Fibroblast of skin of abdomen (primary cell): Measurements from ENCODE around the gene PLAC8L1.
A peak's percentile ranks its signal among the peaks of the same experiment; 100 is the strongest.

Source experiments
- DNase-seq: peaks from one replicate; pipeline ENCODE4 v3.0.0-alpha.2; 2013

Gene PLAC8L1

GRCh38 chr5:146042628-146043279, 62.6 kb downstream of the PLAC8L1 start:
- peak; percentile 60 for DNase-seq

DNA sequence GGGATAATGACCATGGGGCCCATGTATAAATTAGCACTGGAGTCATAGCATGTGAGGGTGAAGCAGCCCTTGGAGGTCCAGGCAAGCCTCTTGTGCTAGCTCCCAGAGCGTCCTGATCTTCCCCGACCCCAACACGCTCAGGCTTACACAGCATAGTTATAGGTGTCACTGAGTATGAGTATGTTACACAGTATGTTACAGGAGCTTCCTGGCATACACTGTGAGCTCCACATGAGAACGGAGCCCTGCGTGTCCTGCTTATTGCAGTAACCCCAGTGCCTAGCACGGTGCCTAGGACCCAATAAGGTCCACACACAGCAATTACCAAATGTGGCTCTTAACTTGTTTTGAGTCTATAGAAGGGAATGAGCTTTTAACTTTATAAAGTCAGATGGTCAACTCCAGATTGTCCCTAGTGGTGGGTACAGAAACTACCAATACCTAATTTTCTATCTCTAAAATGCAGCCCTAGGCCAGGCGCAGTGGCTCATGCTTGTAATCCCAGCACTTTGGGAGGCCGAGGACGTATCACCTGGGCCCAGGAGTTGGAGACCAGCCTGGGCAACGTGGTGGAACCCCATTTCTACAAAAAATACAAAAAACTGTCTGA, 64.1 kb downstream of the PLAC8L1 start:
- DNase-seq, result no peak

DNA sequence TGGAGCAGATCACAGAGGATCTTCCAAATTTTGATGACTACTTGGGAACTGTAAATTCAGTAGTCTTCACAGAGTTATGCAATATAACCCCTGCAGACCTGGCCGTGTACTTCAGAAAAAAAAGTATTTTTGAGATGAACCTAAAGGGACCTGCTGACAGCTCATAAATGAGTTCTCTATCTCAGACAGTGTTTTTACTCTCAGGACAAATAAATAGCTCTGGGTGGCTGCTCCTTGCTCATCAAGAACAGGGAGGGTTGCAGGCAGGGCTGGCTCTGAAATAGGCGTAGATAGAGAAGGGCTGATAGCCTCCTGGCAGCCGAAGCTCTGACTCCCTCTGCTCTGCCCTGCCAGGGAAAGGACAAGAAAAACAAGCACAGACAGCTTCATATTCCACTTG, 64.8 kb downstream of the PLAC8L1 start:
- no peak for DNase-seq

DNA sequence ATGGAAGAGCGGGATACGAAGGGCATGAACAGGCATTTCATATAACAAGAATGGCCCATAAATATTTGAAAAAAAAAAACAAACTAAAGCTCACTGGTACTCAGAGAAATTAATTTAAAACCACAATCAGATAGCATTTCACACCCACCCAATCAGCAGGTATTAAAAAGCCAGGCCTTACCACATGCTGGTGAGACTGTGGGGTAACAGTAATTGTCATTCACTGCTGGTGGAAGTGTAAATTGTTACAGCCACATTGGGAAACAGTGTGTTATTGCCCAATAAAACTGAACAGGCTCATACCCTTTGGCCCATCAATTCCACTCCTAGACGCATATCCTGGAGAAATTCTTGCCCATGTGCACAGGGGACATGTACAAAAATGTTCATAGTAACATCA, 66.0 kb downstream of the PLAC8L1 start:
- no peak for DNase-seq

- DNase-seq, result no peak
Observed at GRCh38 chr5:146034605-146035004, 70.8 kb downstream of the PLAC8L1 start.
